Activated naive CD4-positive, alpha-beta T cell treated with anti-CD3 and anti-CD28 coated beads, Interleukin-2, amount 50 U/mL, for 16 hours (primary cell): ENCODE measurements around the gene UBASH3B.

Source experiments
- DNase-seq: peaks from one replicate; pipeline ENCODE4 v3.0.0-alpha.2; 2020

Gene UBASH3B

GRCh38 chr11:122737951-122738693 is 82.6 kb downstream of the UBASH3B start:
- no peak for DNase-seq

DNA sequence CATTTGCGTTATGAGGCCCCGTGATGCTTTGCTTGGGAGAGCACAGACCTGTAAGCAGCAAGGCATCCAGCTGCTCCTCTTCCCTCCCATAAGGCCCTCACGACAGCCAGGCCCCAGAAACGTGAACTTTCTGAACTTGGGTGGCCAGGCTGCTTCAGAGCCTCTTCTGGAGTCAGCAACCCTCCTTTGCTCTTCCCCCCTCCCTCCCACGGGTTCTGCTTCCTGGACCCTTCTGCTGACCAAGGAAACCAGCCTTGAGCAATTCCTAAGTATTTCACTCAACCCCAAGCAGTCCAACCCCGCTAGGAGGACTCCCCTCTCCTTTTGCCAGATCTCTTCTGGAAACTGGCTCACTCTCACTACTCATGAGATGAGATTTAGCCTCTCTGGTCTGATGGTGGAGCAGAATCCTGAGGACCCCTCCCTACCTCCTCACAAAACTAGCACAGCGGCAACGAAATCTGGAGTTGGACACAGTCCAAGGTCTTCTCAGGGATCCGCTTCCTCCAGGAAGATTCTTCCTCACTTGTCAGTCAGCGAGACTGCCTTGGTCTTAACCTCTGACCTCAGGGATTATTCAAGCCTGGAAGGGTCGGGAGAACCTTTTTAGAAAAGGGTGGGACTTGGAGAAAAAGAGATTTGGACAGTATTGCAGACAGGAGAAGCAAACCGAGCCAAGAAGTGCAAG is 86.2 kb downstream of the UBASH3B start:
- no peak for DNase-seq

DNA sequence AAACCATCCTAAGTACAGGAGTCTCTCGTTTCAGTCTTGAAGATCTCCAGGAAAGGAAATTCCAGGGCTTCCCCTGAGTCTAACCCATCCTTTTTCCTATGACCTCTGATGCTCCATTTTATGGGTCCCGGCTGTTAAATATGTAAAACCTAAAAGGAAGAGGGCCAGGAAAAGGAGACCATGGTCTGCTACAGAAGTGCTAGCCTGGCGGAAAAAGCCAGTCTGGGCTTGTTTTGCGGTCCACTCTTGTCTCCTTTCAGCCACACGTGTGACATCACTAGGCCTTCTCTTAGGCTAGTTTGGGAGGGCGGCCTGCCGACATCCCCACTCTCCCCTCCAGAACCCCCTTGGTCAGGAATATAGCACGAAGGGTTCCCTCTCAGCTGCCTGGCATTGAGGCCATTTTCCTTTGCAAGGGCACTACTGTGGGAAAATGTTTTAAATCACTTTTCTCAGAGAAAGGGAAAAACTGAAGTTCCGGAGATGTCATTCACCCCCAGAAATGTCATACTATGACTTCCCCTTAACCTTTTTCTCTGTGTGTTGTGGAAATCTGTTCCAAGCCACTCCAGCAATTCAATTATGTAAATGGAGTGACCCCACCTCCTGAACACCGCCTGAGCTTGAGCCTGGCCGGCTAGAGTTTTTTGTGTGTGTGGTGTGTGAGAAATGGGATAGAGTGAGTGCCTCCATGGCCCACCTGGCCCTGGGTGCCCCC is 86.9 kb downstream of the UBASH3B start:
- DNase-seq, result no peak

GRCh38 chr11:122743097-122743741 is 87.7 kb downstream of the UBASH3B start:
- DNase-seq, result no peak

DNA sequence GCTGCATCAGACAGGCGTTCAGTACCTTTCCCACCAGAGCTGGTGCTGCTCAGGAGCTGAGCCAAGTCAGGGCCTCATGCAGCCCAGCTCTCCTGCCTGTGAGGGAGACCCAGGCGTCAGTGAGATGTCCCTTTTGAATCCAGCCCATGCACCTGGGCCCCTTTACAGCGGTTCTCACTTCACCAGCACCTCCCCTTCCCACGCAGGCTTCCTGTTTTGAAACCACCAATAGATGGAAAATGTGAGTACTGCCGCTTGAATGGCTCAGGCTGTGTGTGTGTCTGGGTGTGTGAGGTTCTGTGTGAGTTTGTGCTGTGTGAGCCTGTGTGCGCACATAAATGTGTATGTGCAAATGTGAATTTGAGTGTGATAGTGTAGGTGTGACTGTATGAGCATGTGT is 88.4 kb downstream of the UBASH3B start:
- peak; percentile 80 for DNase-seq

DNA sequence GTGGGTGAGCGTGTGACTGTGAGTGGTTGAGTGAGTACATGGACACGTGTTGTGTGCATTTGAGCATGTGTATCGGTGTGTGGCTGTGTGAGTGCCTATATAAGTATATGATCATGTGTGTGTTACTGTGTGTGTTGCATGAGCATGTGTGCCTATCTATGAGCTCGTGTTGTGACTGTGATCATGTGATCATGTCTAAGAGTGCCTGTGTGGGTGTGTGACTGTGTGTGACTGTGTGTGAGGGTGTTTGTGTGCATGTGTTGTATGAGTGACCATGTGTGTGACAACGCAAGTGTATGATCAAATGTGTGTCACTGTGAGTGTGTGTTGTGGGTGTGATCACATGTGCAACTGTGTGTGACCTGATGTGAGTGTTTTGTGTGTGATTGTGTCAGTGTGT is 88.8 kb downstream of the UBASH3B start:
- DNase-seq, result no peak

DNA sequence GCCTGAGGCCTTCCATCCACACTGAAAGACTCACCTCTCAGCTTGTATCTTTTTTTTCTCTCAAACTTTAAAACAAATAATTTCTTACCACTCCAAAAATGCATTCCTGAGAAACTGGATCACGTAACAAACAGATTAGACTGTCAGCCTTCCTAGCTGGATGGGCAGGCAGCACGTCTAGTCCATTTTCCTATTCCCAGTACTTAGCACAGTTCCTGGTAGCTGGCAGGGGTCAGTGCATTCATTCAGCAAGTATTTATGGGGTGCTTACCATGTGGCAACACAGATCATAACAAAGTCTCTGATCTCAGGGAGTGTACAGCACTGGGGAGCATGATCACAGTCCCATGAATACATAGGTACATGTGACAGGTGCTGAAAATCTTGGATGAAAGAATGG is 89.6 kb downstream of the UBASH3B start:
- no peak for DNase-seq

- DNase-seq, result peak; percentile 68
Measured at GRCh38 chr11:122746050-122746478, 90.5 kb downstream of the UBASH3B start.

- no peak for DNase-seq
Measured at GRCh38 chr11:122746611-122747244, 91.2 kb downstream of the UBASH3B start.

- DNase-seq, result no peak
Measured at GRCh38 chr11:122747351-122747781, 91.8 kb downstream of the UBASH3B start.

DNA sequence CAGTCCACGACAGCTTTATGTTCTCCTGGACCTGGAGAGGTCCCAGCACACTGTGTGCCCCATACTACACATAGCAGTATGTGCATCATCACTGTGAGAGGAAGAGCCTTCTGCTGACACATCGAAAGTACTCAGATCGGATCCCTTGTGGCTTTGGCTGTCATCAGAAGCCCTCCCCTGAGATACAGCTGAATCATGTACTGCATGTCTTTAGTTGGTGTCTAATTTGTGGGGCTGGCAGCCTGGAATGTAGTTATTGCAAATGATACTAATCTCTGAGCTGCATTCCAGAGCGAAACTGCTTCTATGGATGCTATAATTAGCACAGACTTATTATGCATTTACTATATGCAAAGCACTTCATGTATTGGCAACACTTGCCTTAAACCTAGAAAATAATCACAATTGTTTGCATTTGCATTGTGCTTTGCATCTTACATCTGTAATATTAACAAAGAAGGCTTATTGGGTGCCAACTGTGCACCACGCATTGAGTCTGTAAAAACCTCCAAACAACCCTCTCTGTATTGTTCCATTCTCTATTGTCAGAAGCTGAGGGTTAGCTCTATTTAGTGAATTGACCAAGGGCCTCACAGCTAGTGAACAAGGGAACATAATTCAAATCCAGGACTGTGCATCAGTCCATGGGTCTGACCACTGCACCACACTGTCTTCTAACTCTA is 93.6 kb downstream of the UBASH3B start:
- peak; percentile 59 for DNase-seq

- DNase-seq, result no peak
Measured at GRCh38 chr11:122750049-122750448, 94.5 kb downstream of the UBASH3B start.

DNA sequence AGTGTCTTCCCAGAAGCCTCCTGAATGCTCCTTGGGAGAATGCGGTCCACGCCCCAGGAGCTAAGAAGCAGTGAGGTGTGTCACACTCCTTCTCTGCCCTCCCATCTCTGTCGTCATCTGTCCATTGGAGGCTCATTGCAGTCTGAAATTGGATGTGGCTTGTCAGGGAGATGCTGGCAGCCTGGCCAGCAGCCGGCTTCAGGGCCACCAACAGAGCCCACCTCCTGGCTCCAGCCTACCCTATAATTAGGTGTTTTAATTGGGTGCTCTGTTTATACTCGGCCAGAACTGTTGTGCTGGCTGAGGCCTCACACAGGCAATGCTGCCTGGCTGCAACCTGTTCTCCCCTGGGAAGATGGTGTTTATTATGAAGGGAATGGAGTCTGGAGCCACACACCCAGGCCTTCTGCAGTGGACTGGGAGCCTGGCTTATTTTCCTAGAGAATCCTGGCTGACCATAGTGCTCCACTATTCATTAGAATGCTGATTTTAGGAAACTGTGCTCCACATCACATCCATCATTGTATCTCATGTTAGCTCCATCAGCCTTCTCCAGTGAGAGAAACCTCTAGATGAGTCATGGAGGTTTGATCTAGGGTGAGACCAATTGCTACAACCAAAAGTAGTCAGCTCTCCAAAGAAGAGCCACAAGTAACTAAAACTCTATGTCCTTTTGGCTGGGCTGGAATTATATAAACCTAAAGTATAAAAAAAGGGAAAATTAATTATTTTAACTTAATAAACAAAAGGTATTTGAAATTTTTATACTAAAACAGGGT is 96.0 kb downstream of the UBASH3B start:
- no peak for DNase-seq

DNA sequence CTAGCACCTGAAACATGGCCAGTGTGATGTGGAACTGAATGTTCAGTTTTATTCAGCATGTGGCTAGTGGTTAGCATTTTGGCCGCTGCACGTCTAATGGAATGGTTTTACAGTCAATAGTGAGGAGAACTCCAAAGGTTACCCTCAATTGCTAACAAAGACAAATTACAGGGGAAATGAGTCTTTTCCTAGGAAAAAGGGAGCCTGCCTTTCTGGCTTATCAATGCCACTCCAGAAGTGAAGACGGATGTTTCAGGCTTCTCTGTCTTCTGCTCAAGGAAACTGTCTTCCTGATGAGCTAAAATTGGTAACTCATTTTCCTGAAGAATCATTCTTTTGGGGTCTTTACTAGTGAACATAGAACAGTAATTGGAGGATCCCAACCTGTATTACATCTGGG is 98.5 kb downstream of the UBASH3B start:
- no peak for DNase-seq

- peak; percentile 31 for DNase-seq
Measured at GRCh38 chr11:122754553-122755322, 99.2 kb downstream of the UBASH3B start.

- DNase-seq, result no peak
Measured at GRCh38 chr11:122755409-122755808, 99.9 kb downstream of the UBASH3B start.

- no peak for DNase-seq
Measured at GRCh38 chr11:122755941-122756340, 100.4 kb downstream of the UBASH3B start.

DNA sequence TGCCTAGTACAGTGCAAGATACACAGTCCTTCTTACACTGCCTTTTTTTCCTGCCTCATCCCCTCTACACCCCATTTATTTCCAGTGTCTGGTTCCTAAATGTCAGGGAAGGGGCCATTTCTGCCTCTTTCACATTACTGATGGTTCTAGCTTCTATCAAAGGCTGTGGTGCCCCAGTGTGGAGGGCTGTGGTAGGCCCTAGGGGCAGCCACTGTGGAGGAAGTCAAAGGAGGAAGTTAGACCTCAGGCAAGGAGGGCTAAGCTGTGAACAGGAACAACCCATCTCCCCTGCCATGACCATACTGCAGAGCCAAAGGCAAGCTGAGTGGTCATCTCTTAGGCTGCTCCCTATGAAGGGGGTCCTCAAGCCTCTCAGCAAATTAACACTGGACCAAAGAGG is 100.9 kb downstream of the UBASH3B start:
- DNase-seq, result no peak

GRCh38 chr11:122757201-122757600 is 101.7 kb downstream of the UBASH3B start:
- no peak for DNase-seq

DNA sequence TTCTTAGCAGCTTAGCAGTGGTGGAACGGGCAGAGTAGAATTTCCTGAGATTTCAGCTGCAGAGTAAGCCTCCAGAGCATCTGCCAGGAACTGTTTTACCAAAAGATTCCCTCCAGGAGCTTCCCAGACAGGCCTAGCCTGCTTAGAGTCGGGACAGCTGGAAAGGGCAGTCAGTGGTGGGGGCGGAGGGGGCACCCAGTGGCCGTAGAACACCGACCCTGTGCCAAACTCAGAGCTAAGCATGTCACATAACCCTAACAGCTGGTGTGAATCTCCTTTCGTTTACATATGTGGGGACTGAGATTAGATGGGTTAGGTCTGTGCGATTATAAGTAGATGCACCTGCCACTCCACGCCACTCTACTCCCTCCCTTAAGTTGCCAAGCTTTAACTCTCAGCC is 102.8 kb downstream of the UBASH3B start:
- no peak for DNase-seq

DNA sequence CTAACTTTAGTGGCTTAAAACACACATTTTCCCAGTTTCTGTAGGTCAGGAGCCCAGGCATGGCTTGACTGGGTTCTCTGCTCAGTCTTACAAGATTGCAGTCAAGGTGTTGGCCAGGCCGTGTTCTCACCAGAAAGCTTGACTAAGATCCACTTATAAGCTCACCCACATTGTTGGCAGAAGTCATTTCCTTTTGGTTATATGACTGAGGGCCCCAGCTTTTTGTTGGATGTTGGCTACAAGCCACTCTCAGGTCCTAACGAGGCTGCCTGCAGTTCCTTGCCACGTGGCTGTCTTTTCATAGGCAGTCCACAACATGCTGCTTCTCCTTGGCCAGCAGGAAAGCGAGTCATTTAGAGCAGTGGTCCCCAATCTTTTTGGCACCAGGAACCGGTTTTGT is 103.5 kb downstream of the UBASH3B start:
- no peak for DNase-seq
